KBM-7 (cell line): ENCODE data around the gene INPP5F.
A peak's percentile ranks its signal among the peaks of the same experiment; 100 is the strongest.

Experiments
- DNase-seq: peaks from one replicate; pipeline ENCODE4 v3.0.0-alpha.2; 2015
- in situ Hi-C: fragments of 300-500 bp; cut with MboI; formaldehyde crosslinking; loops from 2 replicates; pipeline ENCODE4 v1.14.3; 2020; ENCODE audit warnings: low sequenced_read_pairs, low pct_unique_long_range_greater_than_20kb, mixed read lengths

INPP5F gene

DNA sequence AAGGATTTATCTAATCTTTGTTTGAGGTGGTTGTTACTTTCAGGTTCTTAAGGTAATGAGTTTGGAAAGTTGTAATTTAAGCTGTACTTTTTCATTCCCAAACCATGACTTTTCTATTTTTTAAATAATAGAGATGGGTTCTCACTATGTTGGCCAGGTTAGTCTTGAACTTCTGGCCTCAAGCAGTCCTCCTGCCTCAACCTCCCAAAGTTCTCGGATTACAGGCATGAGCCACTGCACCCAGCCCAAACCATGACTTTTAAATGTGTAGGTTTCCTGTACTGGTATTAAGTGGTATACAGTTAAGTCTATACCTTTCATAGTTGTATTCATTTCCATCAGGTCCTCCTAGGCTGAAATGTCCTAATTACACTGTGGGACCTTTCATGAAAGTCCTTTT, 10.4 kb downstream of the INPP5F start:
- in situ Hi-C loops, result no loop called here

DNA sequence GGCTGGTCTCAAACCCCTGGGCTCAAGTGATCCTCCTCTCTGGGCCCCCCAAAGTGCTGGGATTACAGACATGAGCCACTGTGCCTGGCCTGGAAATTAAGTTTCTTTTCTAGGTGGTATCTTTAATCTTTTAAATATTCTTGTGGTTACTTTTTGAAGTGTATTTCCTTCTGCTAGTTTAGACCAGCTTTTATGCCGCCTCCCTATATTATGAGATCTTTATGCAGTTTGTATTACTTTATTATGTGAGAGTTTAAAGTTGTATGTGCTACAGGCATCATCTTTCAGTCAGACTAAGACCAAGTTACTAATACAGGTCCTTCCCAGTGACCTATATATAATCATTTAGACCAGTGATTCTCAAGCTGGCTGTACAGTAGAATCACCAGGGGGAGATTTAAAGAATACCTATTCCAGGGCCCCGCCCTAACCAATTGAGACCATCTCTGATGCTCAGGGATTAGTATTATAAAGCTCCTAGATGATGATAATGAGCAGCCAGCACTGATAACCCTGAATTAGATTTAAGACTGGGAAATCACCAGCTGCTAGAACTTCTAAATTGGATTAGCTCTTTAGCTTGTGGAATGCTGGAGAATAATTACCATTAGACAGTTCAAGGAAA, 11.3 kb downstream of the INPP5F start:
- DNase-seq, result no peak
- in situ Hi-C loops, result no loop called here

More for the DNA sequence above, 10.4 kb downstream of the INPP5F start:
- DNase-seq, result no peak

DNA sequence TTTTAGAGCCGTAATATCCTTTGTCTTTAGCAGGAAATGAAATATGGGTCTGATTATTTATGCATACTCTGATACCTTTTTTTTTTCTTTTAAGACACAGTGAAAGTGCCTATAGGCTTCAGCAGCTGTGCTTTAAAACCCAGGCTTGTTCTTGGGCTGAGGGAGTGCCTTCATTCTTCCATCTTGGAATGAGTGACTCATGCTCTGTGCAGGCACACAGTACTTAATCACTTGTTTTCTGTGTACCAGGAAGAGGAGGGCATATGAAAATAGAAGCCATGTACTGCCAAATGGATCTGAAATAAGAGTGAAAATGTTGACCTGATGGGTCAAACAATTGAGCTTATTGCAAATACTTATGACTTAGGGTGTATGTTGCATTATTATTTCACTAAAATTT, 12.0 kb downstream of the INPP5F start:
- in situ Hi-C loops, result no loop called here
- peak; percentile 27 for DNase-seq

DNA sequence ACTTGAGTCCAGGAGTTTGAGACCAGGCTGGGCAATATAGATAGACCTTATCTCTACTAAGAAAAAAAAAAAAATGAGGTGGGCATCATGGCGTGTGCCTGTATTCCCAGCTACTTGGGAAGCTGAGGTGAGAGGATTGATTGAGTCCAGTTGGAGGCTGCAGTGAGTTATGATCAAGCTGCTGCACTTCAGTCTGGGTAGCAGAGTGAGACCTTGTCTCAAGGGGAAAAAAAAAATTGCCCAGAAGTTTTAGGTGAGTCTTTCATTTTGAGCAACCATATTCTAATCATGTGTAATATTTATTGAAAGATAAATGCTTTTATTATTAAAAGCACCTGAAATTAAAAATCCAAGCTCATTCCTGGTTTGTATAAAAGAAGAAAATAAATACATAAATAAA, 13.1 kb downstream of the INPP5F start:
- in situ Hi-C loops, result no loop called here
- DNase-seq, result no peak

DNA sequence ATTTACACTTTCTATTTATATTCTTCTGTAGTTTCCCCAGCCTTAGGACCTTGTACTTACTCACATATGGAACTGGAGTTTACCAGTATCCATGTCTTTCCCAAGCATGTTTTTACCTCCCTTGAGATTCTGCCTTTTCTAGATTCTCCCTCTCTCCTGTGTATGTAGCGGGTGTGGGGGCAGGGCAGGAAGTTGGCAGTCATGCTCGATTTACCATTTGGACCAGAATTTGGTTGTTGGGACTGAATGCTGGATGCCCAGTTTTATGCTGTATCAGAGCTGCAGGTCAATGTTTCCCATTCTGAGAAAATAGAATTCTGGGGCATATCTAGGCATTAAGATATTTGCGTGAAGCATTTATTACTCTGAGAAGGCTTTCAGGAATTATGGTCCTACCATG, 14.2 kb downstream of the INPP5F start:
- DNase-seq, result no peak
- in situ Hi-C loops, result no loop called here

DNA sequence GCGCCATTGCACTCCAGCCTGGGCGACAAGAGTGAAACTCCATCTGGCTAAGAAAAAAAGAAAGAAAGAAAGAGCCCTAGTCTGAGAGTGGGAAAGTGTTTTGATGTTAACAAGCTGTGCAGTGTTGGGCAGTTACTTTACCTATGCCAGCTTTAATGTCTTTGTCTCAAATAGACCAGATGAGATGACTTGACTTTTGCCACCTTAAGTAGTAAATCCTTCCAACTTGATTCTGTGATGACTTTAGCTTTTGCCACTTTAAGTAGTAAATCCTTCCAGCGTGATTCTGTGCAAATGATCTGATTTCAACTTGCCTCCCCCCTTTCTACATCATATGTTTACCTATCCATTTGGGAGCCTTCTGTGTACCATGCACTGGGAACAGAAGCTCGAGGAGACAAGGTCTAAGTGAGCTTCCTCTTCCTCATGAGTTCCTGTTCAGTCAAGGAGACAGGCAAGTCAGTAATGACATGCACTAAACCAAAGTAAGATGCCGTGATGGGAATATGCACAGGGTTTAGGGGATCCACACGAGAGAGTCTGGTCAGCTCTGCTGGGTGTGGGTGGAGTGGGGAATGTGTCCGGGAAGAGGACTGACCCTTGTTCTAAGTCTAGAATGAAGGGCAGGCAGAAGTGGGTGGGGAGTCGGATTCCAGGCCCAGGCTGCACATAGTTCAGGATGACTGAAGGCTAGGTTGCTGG, 17.2 kb downstream of the INPP5F start:
- no peak for DNase-seq
- in situ Hi-C loops, result no loop called here

DNA sequence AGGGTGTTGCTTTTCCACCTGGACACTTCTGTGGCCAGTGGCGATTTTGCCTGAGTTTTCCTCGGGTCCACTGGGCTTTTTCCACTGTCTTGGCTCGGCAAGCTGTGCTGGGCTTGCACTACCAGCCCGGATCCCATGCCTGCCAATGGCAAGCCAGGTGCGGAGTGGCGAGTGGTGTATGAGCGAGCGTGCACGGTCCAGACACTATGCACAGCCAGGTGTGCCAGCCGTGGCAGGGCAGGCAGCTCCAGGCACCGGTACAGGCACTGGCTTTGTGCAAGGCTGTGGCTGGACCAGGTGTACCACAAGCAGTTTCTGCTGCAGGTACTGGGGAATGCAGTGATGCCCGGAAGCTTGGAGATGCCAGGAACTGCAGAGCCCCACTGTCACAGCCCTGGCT, 22.1 kb downstream of the INPP5F start:
- DNase-seq, result no peak
- in situ Hi-C loops, result no loop called here

DNA sequence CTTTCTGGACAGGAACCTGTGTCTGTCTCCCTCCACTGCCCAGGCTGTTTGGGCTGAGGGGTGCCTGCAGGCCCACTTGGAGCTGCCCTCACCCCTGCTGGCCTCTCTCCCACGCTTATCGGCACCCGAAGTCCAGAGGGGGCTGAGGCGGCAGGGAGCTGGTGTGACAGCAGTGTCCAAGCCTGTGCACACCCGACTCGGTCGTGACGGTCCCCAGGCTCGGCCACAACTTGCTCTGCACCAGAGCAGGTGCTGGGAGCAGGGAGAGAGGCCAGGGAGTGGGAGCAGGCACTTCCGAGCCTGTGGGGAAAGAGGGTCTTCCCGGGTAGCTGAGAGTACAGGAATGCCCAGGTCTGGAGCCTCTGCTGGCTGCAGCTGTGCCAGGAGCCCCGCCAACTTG, 23.0 kb downstream of the INPP5F start:
- in situ Hi-C loops, result no loop called here
- DNase-seq, result no peak

DNA sequence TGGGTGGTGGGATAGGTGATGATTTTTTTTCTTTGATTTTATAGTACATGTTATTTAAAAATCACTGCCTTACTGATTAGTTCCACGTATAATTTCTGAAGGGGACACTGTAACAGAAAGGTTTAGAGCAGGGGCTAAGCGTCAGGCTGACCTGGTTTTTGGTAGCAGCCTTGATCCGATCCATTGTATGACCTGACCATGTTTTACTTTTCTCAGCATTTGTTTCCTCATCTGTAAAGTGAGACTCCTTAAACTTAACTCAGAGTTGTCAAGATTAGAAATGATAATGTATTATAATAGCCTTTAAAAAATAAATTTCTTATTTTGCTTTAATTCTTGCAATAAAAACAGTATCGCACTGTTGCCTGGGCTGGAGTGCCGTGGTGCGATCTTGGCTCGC, 23.6 kb downstream of the INPP5F start:
- in situ Hi-C loops, result no loop called here
- no peak for DNase-seq

DNA sequence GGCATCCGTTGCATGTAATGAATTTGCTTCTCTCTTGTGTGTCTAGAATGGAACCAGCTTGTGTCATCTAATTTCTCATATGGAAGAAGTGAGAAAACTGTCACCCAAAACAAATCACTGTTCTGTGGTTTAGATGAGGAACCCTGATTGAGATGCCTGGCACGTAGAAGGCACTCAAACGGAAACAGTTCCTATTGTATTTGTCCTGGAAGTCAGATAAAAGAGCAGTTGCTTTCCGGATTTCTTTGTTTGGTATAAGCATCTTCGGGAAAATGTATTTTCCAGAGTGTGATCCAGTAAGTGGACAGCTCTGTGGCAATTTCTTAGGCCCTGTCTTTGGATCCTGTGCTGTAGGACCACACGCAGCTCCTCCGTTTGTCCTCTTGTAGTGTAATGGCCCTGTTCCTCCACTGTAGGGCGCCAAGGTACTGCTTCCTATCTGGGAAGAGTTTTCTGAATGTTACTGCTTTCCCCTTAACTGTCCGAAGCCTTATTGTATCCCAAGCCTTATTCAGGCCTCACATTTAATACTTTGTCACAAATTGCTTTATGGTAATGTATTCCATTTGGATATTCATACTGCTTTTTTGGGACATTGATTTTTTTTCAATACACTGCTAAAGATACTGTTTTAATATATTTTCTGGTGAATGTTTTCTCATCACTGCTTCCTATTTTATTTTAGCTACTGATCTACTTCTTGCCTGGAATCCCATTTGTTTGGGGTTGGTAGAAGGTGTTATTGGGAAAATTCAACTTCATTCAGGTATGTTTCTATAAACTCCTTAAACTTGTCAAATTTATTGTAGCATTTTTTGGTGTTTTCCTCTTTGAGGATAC, 24.8 kb downstream of the INPP5F start:
- in situ Hi-C loops, result no loop called here
- DNase-seq, result peak; percentile 85

DNA sequence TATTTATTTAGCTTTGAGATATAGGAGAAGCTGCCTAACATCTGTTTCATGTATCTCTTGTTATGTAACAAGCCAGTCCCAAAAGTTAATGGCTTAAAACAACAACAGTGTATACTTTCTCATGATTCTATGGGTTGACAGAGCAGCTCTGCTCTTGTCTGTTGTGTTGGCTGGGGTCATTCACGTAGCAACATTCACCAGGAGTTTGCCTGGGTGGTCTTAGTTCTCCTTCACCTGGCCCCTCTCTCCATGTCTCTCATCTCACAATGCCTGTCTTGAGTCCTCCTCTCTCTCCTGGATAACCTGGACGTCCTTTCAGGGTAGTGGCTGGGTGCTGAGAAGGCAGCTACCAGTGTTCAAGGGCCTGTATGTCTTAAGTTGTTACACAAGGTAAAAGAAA, 27.5 kb downstream of the INPP5F start:
- in situ Hi-C loops, result no loop called here
- DNase-seq, result no peak

DNA sequence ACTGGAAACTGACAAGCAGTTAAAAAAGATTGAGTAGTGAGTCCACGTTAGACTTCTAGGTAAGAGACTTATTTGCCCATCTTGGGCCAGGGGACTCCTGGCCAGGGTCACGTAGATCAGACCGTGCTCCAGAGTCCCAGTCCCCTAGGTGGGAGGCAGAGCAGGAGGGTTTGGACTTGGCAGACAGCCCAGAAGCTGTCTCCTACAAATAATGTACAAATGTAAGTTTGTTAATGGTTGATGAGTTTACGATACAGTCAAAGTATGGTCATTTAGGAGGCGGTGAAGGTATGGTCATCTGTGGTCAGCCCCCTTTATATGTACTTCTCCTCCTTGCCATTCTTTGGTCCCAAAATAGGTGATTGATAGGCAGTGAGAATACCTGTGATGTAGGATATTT, 28.2 kb downstream of the INPP5F start:
- in situ Hi-C loops, result no loop called here
- peak; percentile 31 for DNase-seq

DNA sequence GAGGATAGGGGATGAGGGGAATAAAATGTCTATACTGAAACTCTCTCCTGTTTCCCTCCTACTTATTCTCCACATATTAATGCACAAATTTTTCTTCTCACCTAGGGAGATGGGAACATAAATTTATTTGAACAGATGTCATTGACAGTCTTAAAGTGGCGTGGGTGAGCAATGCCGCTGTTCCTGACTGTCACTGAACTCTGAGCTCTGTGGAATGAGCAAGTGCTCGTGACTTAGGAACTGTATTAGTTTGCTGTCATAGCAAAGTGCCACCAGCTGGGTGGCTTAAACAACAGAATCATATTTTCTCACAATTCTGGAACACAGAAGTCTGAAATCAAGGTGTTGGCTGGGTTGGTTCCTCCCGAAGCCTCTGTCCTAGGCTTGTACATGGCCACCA, 29.1 kb downstream of the INPP5F start:
- in situ Hi-C loops, result no loop called here
- no peak for DNase-seq

DNA sequence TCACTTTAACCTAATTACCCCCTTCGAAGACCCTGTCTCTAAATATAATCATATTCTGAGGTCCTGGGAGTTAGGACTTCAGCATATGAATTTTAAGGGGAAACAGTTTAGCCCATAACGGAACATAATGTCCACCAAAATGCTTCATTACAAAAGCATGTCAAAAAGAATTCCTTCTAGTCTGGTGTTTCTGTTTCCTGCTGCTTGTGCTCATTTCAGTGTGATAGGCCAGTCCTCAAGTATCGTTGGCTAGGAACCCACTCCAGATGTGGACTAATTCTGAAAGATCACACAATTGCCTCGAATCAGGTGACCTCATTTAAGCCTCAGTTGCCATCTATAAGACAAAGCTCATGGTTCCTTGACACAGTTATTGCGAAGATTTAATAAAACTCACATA, 29.6 kb downstream of the INPP5F start:
- in situ Hi-C loops, result no loop called here

DNA sequence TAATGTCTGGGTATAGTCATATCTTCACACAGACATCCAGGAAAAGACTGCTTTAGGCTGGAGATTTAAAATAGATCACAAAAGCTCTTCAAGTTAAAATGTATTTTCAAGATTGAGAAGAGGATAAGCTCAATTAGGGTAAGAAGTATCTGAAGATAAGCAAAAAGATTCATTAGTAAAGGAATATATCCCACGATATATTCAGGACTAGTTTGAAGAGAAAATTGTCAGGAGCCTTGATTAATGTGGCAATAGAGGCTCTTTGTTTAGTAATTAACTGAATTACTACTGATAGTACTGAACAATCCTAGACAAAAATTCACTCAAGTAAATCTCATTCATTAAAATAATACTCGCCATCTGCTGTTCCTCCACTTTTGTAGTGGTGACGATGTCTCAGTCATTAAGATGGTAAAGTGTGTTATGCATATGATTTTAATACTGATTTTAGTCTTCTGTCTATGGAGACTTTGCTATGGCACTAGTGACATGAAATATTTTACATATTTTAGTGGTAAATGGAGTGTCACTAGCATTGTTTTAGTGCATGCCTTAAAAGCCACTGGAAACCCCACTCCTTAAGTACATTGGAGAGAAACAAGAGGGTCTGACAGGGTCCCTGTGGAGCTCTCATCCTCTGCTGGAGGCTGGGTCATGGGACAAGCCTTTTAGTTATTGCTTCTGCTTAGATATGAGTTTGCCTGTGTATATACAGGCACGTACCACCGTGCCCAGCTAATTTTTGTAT, 32.8 kb downstream of the INPP5F start:
- in situ Hi-C loops, result no loop called here
- DNase-seq, result no peak

More for the DNA sequence above, 29.6 kb downstream of the INPP5F start:
- no peak for DNase-seq

DNA sequence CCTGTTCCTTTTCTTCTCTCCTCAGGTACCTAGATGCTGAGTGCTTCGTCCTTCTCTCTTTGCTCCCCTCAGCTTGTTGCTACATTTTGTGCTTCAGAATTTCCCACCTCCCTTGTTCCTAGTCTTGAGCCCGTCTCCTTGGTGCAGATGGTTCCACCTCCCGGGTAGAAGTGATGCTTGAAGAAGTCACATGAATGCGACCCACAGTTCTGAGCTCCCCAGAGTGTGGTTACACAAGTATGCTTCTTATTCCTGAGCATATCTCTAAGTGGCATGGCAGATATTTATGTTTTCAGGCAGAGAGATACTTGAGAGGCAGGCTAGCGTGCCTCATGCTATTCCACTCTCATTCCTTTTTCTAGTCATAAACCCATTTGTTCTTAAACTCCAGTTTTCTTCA, 34.0 kb downstream of the INPP5F start:
- no peak for DNase-seq
- in situ Hi-C loops, result no loop called here

DNA sequence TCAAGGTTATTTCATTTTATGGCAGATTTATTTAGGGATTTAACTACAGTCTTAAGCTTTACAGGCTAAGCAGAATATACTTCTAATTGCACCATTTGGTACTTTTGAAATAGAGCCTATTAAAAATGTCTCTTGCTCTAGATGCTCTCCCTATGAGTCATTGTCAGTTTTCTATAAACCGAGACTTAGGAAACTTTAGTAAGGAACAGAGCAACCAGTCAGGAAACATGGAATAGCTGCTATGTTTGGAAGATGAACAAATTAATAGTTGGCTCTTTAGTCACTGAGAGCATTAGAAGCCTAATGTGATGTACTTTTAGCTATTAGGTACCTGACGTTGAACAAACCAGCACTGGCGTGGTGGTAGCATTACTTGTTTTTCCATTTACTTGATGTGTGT, 35.3 kb downstream of the INPP5F start:
- DNase-seq, result no peak
- in situ Hi-C loops, result no loop called here

DNA sequence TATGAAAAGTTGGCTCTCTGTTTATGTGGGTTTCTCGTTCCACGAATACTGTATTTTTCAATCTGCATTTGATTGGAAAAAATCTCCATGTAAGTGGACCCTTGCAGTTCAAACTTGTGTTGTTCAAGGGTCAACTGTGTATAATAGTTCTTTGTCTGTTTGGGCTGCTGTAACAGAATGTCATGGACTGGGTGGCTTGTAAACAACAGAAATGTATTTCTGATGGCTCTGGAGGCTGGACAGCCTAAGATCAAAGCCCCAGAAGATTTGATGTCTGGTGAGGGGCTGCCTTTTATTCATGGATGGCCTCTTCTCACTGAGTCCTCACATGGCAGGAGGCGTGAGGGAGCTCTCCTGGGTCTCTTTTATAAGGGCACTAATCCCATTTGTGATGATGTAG, 36.2 kb downstream of the INPP5F start:
- DNase-seq, result no peak
- in situ Hi-C loops, result no loop called here
